MM.1S (cell line): Measurements from ENCODE around the gene RHOC.

Experiments used
- DNase-seq: peaks from one replicate; pipeline ENCODE4 v3.0.0-alpha.2; 2015
- H2AFZ ChIP-seq: fragments of 300-600 bp; sonication (generic); 2 replicates; pipeline ENCODE4 v1.6.0; 2016; ENCODE audit warnings: antibody characterized with exemption, low read length
- H3F3A ChIP-seq: fragments of 300-600 bp; sonication (generic); 2 replicates; pipeline ENCODE4 v1.6.1; 2016; ENCODE audit warnings: mild to moderate bottlenecking, antibody characterized with exemption, low read length, moderate library complexity, mixed read lengths; ENCODE audit not compliant: insufficient read depth
- H3K27ac ChIP-seq: fragments of 300-600 bp; sonication (generic); 2 replicates; pipeline ENCODE4 v1.5.1; 2016; ENCODE audit warnings: mild to moderate bottlenecking, low read length
- H3K27me3 ChIP-seq: fragments of 300-600 bp; sonication (generic); replicated peaks from 2 replicates; pipeline ENCODE4 v1.6.0; 2016; ENCODE audit warnings: low read length; ENCODE audit not compliant: insufficient read depth
- H3K36me3 ChIP-seq: fragments of 300-600 bp; sonication (generic); replicated peaks from 2 replicates; pipeline ENCODE4 v1.6.1; 2016; ENCODE audit warnings: mild to moderate bottlenecking, low read length, mixed read lengths; ENCODE audit not compliant: insufficient read depth
- H3K4me1 ChIP-seq: fragments of 300-600 bp; sonication (generic); 2 replicates; pipeline ENCODE4 v1.6.1; 2016; ENCODE audit warnings: low read length, mixed read lengths
- H3K4me2 ChIP-seq: fragments of 300-600 bp; sonication (generic); 2 replicates; pipeline ENCODE4 v1.6.0; 2016; ENCODE audit warnings: low read depth, low read length
- H3K4me3 ChIP-seq: fragments of 300-600 bp; sonication (generic); 2 replicates; pipeline ENCODE4 v1.5.1; 2016; ENCODE audit warnings: low read length, mixed read lengths
- H3K79me2 ChIP-seq: fragments of 300-600 bp; sonication (generic); 2 replicates; pipeline ENCODE4 v1.6.1; 2016; ENCODE audit warnings: mixed run types, low read length, mixed read lengths
- H3K9ac ChIP-seq: fragments of 300-600 bp; sonication (generic); 2 replicates; pipeline ENCODE4 v1.6.1; 2016; ENCODE audit warnings: low read length, mixed read lengths
- H3K9me2 ChIP-seq: fragments of 300-600 bp; sonication (generic); replicated peaks from 2 replicates; pipeline ENCODE4 v1.6.1; 2016; ENCODE audit warnings: mild to moderate bottlenecking, low read length, mixed read lengths; ENCODE audit not compliant: insufficient read depth
- H3K9me3 ChIP-seq: fragments of 300-600 bp; sonication (generic); replicated peaks from 2 replicates; pipeline ENCODE4 v1.6.1; 2016; ENCODE audit warnings: mild to moderate bottlenecking, low read length, mixed read lengths; ENCODE audit not compliant: insufficient read depth
- H4K20me1 ChIP-seq: fragments of 300-600 bp; sonication (generic); 2 replicates; pipeline ENCODE4 v1.6.1; 2016; ENCODE audit warnings: mild to moderate bottlenecking, low read length, moderate library complexity, mixed read lengths; ENCODE audit not compliant: insufficient read depth
- CTCF ChIP-seq: fragments of 300-600 bp; sonication (generic); IDR thresholded peaks from 2 replicates; pipeline ENCODE4 v1.5.1; 2016; ENCODE audit warnings: antibody characterized with exemption, low read length, mixed read lengths
- EZH2 ChIP-seq: fragments of 300-600 bp; sonication (generic); optimal IDR thresholded peaks from 2 replicates; pipeline ENCODE3; 2017; ENCODE audit warnings: low read depth, mild to moderate bottlenecking, antibody characterized with exemption, low read length, mixed read lengths
- EZH2phosphoT487 ChIP-seq: fragments of 300-600 bp; sonication (generic); IDR thresholded peaks from 2 replicates; pipeline ENCODE4 v1.6.1; 2018; ENCODE audit warnings: antibody characterized with exemption, low read length

Gene RHOC

GRCh38 chr1:112704391-112704933 lies 2.5 kb downstream of the RHOC start:
- Histone ChIP-seq H3K9ac (no peak overlapping the region; the same call in 1 of the 2 replicates), H4K20me1 (no peaks in the 10 kb centered on the region), H3K79me2 (no peaks in the 10 kb centered on the region), H3K4me1 (peaks cover 17% of the 10 kb centered on the region), H3K9me3 (no peaks in the 10 kb centered on the region), H3K4me2 (peak overlapping the region; percentile 72; the same call in 1 of the 2 replicates), H3K9me2 (no peaks in the 10 kb centered on the region), H3K36me3 (no peaks in the 10 kb centered on the region), H3K27ac (no peak overlapping the region), H2AFZ (peak overlapping the region; percentile 61; the same call in 1 of the 2 replicates), H3K4me3 (peak overlapping the region; percentile 40; the same call in 1 of the 2 replicates), H3K27me3 (peaks cover 12% of the 10 kb centered on the region; the same call in 1 of the 2 replicates), H3F3A (no peaks in the 10 kb centered on the region)
- DNase-seq = no peak
- TF ChIP-seq EZH2phosphoT487 (no peak), EZH2 (no peak), CTCF (no peak)

- Histone ChIP-seq H3K4me1 (peaks cover 17% of the 10 kb centered on the region), H4K20me1 (no peaks in the 10 kb centered on the region), H3K27me3 (peaks cover 7% of the 10 kb centered on the region; the same call in 1 of the 2 replicates), H3K9me2 (no peaks in the 10 kb centered on the region), H3K27ac (no peak overlapping the region), H3K79me2 (no peaks in the 10 kb centered on the region), H3K36me3 (no peaks in the 10 kb centered on the region), H3F3A (no peaks in the 10 kb centered on the region), H3K4me2 (no peak overlapping the region), H3K4me3 (no peak overlapping the region), H2AFZ (no peak overlapping the region), H3K9me3 (no peaks in the 10 kb centered on the region), H3K9ac (no peak overlapping the region)
- DNase-seq = no peak
- no peak for TF ChIP-seq EZH2
- no peak for TF ChIP-seq CTCF
- TF ChIP-seq EZH2phosphoT487 = no peak
Observed at GRCh38 chr1:112703706-112704105, 3.2 kb downstream of the RHOC start.

- no peaks in the 10 kb centered on the region for H4K20me1 ChIP-seq
- no peaks in the 10 kb centered on the region for H3K9me3 ChIP-seq
- no peak overlapping the region for H3K9ac ChIP-seq
- TF ChIP-seq CTCF = no peak
- no peak for TF ChIP-seq EZH2
- no peak for TF ChIP-seq EZH2phosphoT487
- H3K4me1 ChIP-seq = peaks cover 17% of the 10 kb centered on the region
- no peaks in the 10 kb centered on the region for H3F3A ChIP-seq
- H3K9me2 ChIP-seq = no peaks in the 10 kb centered on the region
- no peak for DNase-seq
- no peak overlapping the region for H2AFZ ChIP-seq
- no peaks in the 10 kb centered on the region for H3K79me2 ChIP-seq
- no peak overlapping the region for H3K4me2 ChIP-seq
- no peak overlapping the region for H3K27ac ChIP-seq
- H3K4me3 ChIP-seq = no peak overlapping the region
- no peaks in the 10 kb centered on the region for H3K36me3 ChIP-seq
- H3K27me3 ChIP-seq = 0 out of 2 replicates have a peak, but pooled peaks cover under 1% of the 10 kb centered on the region
Observed at GRCh38 chr1:112702420-112703261, 4.3 kb downstream of the RHOC start.
